K562 (cell line): ENCODE data around the gene CCT3. TPM values are rescaled to one million over a fixed set of nuclear protein-coding genes. Genes with fewer than 3 reads are reported as not detected.

Experiments
- ATAC-seq: fragments of 200-7000 bp; cut with Tn5 transposase; 3 replicates; pipeline ENCODE4 v1.9.1; 2020; ENCODE audit warnings: moderate library complexity
- BruUV-seq: library from RNA; stranded (reverse); fragments of 400-500 nt; replicated peaks from 2 replicates; lab custom pipeline; 2021; lab: Mats Ljungman, UMichigan
- CTCF ChIA-PET: fragments of 300-600 bp; formaldehyde crosslinking; extraction: SDS; loops from one replicate; lab custom pipeline; 2021; ENCODE audit warnings: low intra/inter-chr PET ratio; lab: Yijun Ruan, JAX
- POLR2A ChIA-PET: fragments of 300-600, 350-650 bp; sonication (Branson Sonifier 250); formaldehyde crosslinking; extraction: SDS; loops from one replicate; lab custom pipeline; 2021; ENCODE audit warnings: antibody characterized with exemption, inconsistent platforms; lab: Yijun Ruan, JAX
- DNase-seq, 4 experiments: peaks; one replicate each; pipeline versions ENCODE4 v3.0.0 to v3.0.0-alpha.2; 2011 to 2018; ENCODE audit warnings: low spot score in 3 of 4, mixed read lengths in 3 of 4; ENCODE audit errors: extremely low read depth in 1 of 4
- FAIRE-seq: peaks from 2 replicates; lab custom pipeline; 2011; peaks lifted over from hg19 to GRCh38; lab: Jason Lieb, UNC
- H2AFZ ChIP-seq: 2 replicates; pipeline ENCODE4 v1.6.0; 2011; ENCODE audit warnings: low read depth, low read length, control low read depth, inconsistent platforms
- H3K27ac ChIP-seq: fragments of 200-600 bp; 3 replicates; pipeline ENCODE4 v1.8.0; 2011; ENCODE audit warnings: low read depth, mild to moderate bottlenecking, control low read depth, inconsistent platforms, low read length, moderate library complexity, mixed read lengths; ENCODE audit errors: extremely low read depth
- H3K27me3 ChIP-seq, 2 experiments: fragments of 300-600 bp in 1 of 2; 2 replicates in 1 of 2; 3 replicates in 1 of 2; pipeline versions ENCODE4 v1.6.0 to v1.8.0; 2011; ENCODE audit warnings: inconsistent platforms in 2 of 2, low read length in 2 of 2, mild to moderate bottlenecking in 1 of 2, mixed read lengths in 1 of 2, moderate library complexity in 1 of 2; ENCODE audit not compliant: control insufficient read depth in 2 of 2, insufficient read depth in 2 of 2
- H3K36me3 ChIP-seq: fragments of 300-600 bp; 3 replicates; pipeline ENCODE4 v1.8.0; 2011; ENCODE audit warnings: mild to moderate bottlenecking, low read length, inconsistent platforms; ENCODE audit not compliant: control insufficient read depth, insufficient read depth
- H3K4me1 ChIP-seq, 2 experiments: fragments of 200-600 bp in 1 of 2; replicated peaks in 1 of 2; 2 replicates in 1 of 2; 3 replicates in 1 of 2; pipeline versions ENCODE4 v1.5.1 to v1.8.0; 2011; ENCODE audit warnings: inconsistent platforms in 2 of 2, low read length in 2 of 2, mild to moderate bottlenecking in 1 of 2, mixed read lengths in 1 of 2, moderate library complexity in 1 of 2; ENCODE audit not compliant: control insufficient read depth in 2 of 2, insufficient read depth in 2 of 2
- H3K4me2 ChIP-seq: 2 replicates; pipeline ENCODE4 v1.6.1; 2011; ENCODE audit warnings: low read length, control low read depth, inconsistent platforms, mixed read lengths; ENCODE audit not compliant: insufficient read depth
- H3K4me3 ChIP-seq: fragments of 200-600 bp; sonication (generic), shearing (Covaris generic); 2 replicates; pipeline ENCODE4 v1.5.1; 2016; ENCODE audit warnings: control low read depth, inconsistent platforms
- H3K79me2 ChIP-seq: fragments of 200-600 bp; 3 replicates; pipeline ENCODE4 v1.8.0; 2011; ENCODE audit warnings: low read length, inconsistent platforms; ENCODE audit not compliant: control insufficient read depth, insufficient read depth
- H3K9ac ChIP-seq, 2 experiments: 2 replicates each; pipeline versions ENCODE4 v1.6.0 to v1.6.1; 2011; ENCODE audit warnings: low read depth in 2 of 2, low read length in 2 of 2, control low read depth in 1 of 2, inconsistent platforms in 1 of 2, mild to moderate bottlenecking in 1 of 2, mixed read lengths in 1 of 2; ENCODE audit not compliant: insufficient read depth in 1 of 2
- H3K9me1 ChIP-seq: one replicate; pipeline ENCODE4 v1.6.0; 2011; ENCODE audit warnings: inconsistent platforms, mild to moderate bottlenecking, low read length, moderate library complexity; ENCODE audit not compliant: control insufficient read depth, insufficient read depth
- H3K9me3 ChIP-seq: replicated peaks from 2 replicates; pipeline ENCODE4 v1.5.1; 2011; ENCODE audit warnings: low read depth, low read length, inconsistent platforms; ENCODE audit not compliant: control insufficient read depth, insufficient read depth
- H4K20me1 ChIP-seq: replicated peaks from 2 replicates; pipeline ENCODE4 v1.6.1; 2011; ENCODE audit warnings: low read length, inconsistent platforms, mixed read lengths; ENCODE audit not compliant: control insufficient read depth, insufficient read depth
- CBX2 ChIP-seq: fragments of 200-600 bp; sonication (generic); IDR thresholded peaks from one replicate; pipeline ENCODE4 v1.6.1; 2012; ENCODE audit warnings: mild to moderate bottlenecking, low read length, inconsistent platforms; ENCODE audit not compliant: insufficient read depth, poor library complexity, severe bottlenecking
- CC2D1A ChIP-seq: fragments of 450-650 bp; IDR thresholded peaks from 2 replicates; pipeline ENCODE4 v1.6.1; 2017; ENCODE audit warnings: mild to moderate bottlenecking
- CCNT2 ChIP-seq: IDR thresholded peaks from 2 replicates; pipeline ENCODE4 v1.6.1; 2011; ENCODE audit warnings: borderline replicate concordance, low read depth, mild to moderate bottlenecking, moderate library complexity, mixed read lengths, low read length; ENCODE audit not compliant: insufficient read length; ENCODE audit errors: extremely low read depth
- CEBPB ChIP-seq: fragments of 450-650 bp; IDR thresholded peaks from 2 replicates; pipeline ENCODE4 v1.6.1; 2016; ENCODE audit warnings: missing genetic modification characterization, missing compliant biosample characterization
- HDGF ChIP-seq: fragments of 450-650 bp; IDR thresholded peaks from 2 replicates; pipeline ENCODE4 v1.6.1; 2016
- IRF2 ChIP-seq: sonication (generic); formaldehyde crosslinking; IDR thresholded peaks from 2 replicates; pipeline ENCODE4 v1.8.1; 2022; ENCODE audit warnings: mild to moderate bottlenecking, missing genetic modification reagents
- LCOR ChIP-seq: sonication (generic); formaldehyde crosslinking; IDR thresholded peaks from 2 replicates; pipeline ENCODE4 v1.8.0; 2022; ENCODE audit warnings: mild to moderate bottlenecking, missing genetic modification reagents
- POLR2A ChIP-seq: fragments of 450-650 bp; conservative IDR thresholded peaks from 2 replicates; pipeline ENCODE4 v1.6.1; 2016
- RBM15 ChIP-seq: fragments of 200-400 bp; formaldehyde crosslinking; IDR thresholded peaks from 2 replicates; pipeline ENCODE4 v1.6.1; 2018; ENCODE audit warnings: mild to moderate bottlenecking, low read length, moderate library complexity; ENCODE audit not compliant: insufficient read depth
- ZBTB7A ChIP-seq: IDR thresholded peaks from 2 replicates; pipeline ENCODE4 v1.6.1; 2011; ENCODE audit warnings: low read depth, mild to moderate bottlenecking, low read length, moderate library complexity, borderline replicate concordance; ENCODE audit not compliant: control insufficient read depth
- ZNF263 ChIP-seq: sonication (generic); formaldehyde crosslinking; IDR thresholded peaks from 2 replicates; pipeline ENCODE4 v1.8.0; 2022; ENCODE audit warnings: mild to moderate bottlenecking, missing genetic modification reagents, borderline replicate concordance
- ZNF830 ChIP-seq: fragments of 250-450 bp; sonication (Bioruptor Pico); IDR thresholded peaks from 2 replicates; pipeline ENCODE4 v1.5.0; 2021; ENCODE audit warnings: mild to moderate bottlenecking
- WGBS: fragments of 100-300 bp; shearing (Covaris generic); methylation state at CpG from one replicate; pipeline ENCODE4 v1.1.6; 2016; ENCODE audit warnings: low coverage, mixed read lengths; ENCODE audit not compliant: insufficient coverage; ENCODE audit errors: missing lambda C conversion rate; 5-methylcytosine and 5-hydroxymethylcytosine counted together
- in situ Hi-C: fragments of 300-500 bp; cut with MboI; formaldehyde crosslinking; loops from 4 replicates; pipeline ENCODE4 v1.15.0; 2018; ENCODE audit warnings: inconsistent platforms, mixed read lengths
- intact Hi-C: fragments of 100-400 bp; cut with micrococcal nuclease; formaldehyde crosslinking; loops from 2 replicates; pipeline ENCODE4 v1.14.2; 2022
- polyA plus RNA-seq, 8 experiments: library from polyadenylated mRNA; depleted of rRNA in 4 of 8; stranded (reverse) in 5 of 8; unstranded in 3 of 8; fragments of >200 nt; fragmentation: Nextera tagmentation in 2 of 8; fragmentation: Illumina TruSeq in 1 of 8; extraction: Ambion mirVana in 2 of 8; extraction: Trizol in 1 of 8; gene quantifications; 2 replicates each; pipeline versions ENCODE4 v1.2.1 to v1.2.3, GENCODE V29; 2011 to 2014; ENCODE audit warnings: inconsistent platforms in 1 of 8, missing spikeins in 1 of 8
- total RNA-seq, 7 experiments: library from RNA; depleted of rRNA in 6 of 7; stranded (reverse); fragments of >200 nt in 6 of 7; fragmentation: Illumina TruSeq in 2 of 7; extraction: Trizol in 2 of 7; gene quantifications; 2 replicates each; pipeline versions ENCODE4 v1.2.1 to v1.2.3, GENCODE V29; 2011 to 2021; ENCODE audit warnings: low replicate concordance in 1 of 7

The CCT3 gene
- total and polyA plus RNA-seq, 9 of the 15 experiments (the other 6 are each of a cell fraction or from before 2014, with no cell fraction given), result 475 to 1,167 (median 610) TPM

- Histone ChIP-seq H4K20me1 (peaks cover 3% of the 10 kb centered on the region; the same call in 1 of the 2 replicates), H3K27ac (no peak overlapping the region), H3K4me3 (no peak overlapping the region), H3K9me3 (no peaks in the 10 kb centered on the region), H3K4me1 (peaks cover 0 to 29% of the 10 kb centered on the region in 2 experiments; a peak in 2 of 5 replicates), H3K36me3 (no peaks in the 10 kb centered on the region), H3K4me2 (no peak overlapping the region), H3K9me1 (no peaks in the 10 kb centered on the region), H2AFZ (no peak overlapping the region), H3K79me2 (no peaks in the 10 kb centered on the region), H3K27me3 (peaks cover 11 to 18% of the 10 kb centered on the region in 2 experiments; a peak in 4 of 5 replicates), H3K9ac (no peak overlapping the region)
- in situ Hi-C loops, result loop anchor here (5.0 kb wide), 2 partner anchors 54 to 214 kb away; partner anchors contain the start of gene GPATCH4
- DNase-seq (no peak), FAIRE-seq (no peak), ATAC-seq (no peak)
- 40% methylated on average over 10 of the region's 15 CpGs for WGBS
- POLR2A ChIA-PET, result interaction anchor here (1.2 kb wide), 1 partner anchor 45 kb away, joined by 3 read pairs; no protein-coding TSS in a partner anchor
- intact Hi-C loops, result no loop called here
- TF ChIP-seq CEBPB (tag), result no peak
- TF ChIP-seq LCOR, result no peak
- no peak for TF ChIP-seq CBX2
- TF ChIP-seq HDGF, result no peak
- TF ChIP-seq RBM15, result no peak
- no peak for TF ChIP-seq CCNT2
- TF ChIP-seq POLR2A, result no peak
- no peak for TF ChIP-seq CC2D1A
- TF ChIP-seq ZBTB7A, result no peak
- no peak for TF ChIP-seq IRF2 (CRISPR knock-in tag)
- no peak for TF ChIP-seq ZNF263 (CRISPR knock-in tag)
- no peak for TF ChIP-seq ZNF830 (CRISPR knock-in tag)
- no TSS peak for BruUV-seq
- CTCF ChIA-PET, result interaction anchor here (10.1 kb wide), 1 partner anchor 56 kb away, joined by 240 read pairs; no protein-coding TSS in a partner anchor
Measured at GRCh38 chr1:156387870-156388173, 49.7 kb upstream of the CCT3 start.
